Fibroblast of lung (primary cell): ENCODE results near the gene ZNF277.

Source experiments
- EZH2 ChIP-seq: IDR thresholded peaks from 2 replicates; pipeline ENCODE4 v1.5.1; 2012; ENCODE audit warnings: low read length, control low read depth, mild to moderate bottlenecking; ENCODE audit errors: missing control alignments
- TF ChIP-seq, protein P1 (sequence below), 2 donors: IDR thresholded peaks in 1 of 2; conservative IDR thresholded peaks in 1 of 2; 1 replicate in 1 of 2; 2 replicates in 1 of 2; pipeline ENCODE4 v1.5.1; 2011 to 2012; ENCODE audit warnings: low read length in 2 of 2, control low read depth in 1 of 2, inconsistent platforms in 1 of 2, low read depth in 1 of 2, mild to moderate bottlenecking in 1 of 2

DNA sequence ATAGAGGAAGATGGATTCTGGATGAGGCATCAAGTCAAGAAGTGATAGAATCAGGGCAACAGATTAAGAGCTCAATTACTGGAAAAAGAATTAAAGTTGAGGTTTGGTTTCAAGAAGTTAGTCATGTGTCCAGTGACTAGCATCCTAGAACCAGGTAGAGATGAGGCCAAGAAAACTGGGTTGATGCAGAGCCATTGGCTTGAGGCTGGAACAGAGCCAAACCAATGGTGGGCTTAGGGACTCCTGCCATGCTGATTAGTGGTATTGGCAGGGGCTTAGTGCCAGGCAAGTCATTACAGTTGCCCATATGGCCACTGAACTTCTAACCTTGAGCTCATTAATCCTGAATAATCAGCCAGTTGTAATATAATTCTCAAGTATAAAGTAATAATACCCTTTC, 18.5 kb downstream of the ZNF277 start:
- TF ChIP-seq, protein P1, sequence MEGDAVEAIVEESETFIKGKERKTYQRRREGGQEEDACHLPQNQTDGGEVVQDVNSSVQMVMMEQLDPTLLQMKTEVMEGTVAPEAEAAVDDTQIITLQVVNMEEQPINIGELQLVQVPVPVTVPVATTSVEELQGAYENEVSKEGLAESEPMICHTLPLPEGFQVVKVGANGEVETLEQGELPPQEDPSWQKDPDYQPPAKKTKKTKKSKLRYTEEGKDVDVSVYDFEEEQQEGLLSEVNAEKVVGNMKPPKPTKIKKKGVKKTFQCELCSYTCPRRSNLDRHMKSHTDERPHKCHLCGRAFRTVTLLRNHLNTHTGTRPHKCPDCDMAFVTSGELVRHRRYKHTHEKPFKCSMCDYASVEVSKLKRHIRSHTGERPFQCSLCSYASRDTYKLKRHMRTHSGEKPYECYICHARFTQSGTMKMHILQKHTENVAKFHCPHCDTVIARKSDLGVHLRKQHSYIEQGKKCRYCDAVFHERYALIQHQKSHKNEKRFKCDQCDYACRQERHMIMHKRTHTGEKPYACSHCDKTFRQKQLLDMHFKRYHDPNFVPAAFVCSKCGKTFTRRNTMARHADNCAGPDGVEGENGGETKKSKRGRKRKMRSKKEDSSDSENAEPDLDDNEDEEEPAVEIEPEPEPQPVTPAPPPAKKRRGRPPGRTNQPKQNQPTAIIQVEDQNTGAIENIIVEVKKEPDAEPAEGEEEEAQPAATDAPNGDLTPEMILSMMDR (conservative IDR thresholded peaks at IDR 0.05 in 1 of 2, IDR thresholded peaks at IDR 0.05 in 1 of 2; ENCODE audit: low read depth in 1 of 2, low read length in 2 of 2) = no peak
- no peak for TF ChIP-seq EZH2
